Sigmoid colon (tissue), 3 donors: ENCODE data around the gene CERS5.

ENCODE experiments used
- CTCF ChIP-seq, 4 experiments: fragments of 450-650 bp in 3 of 4; fragments of 200-600 bp in 1 of 4; IDR thresholded peaks; one replicate each; pipeline ENCODE4 v1.5.1; 2016 to 2019; ENCODE audit warnings: antibody characterized with exemption in 4 of 4, mild to moderate bottlenecking in 3 of 4, moderate library complexity in 2 of 4
- POLR2A ChIP-seq, 2 donors: fragments of 450-650 bp; IDR thresholded peaks; one replicate each; pipeline ENCODE4 v1.6.1; 2016; ENCODE audit warnings: antibody characterized with exemption in 2 of 2, mild to moderate bottlenecking in 2 of 2, moderate library complexity in 2 of 2

- TF ChIP-seq CTCF (IDR thresholded peaks at IDR 0.05) (peak in 1 of 4 experiments; percentile 22), POLR2A (IDR thresholded peaks at IDR 0.05) (no peak)
Observed at GRCh38 chr12:50084775-50085614, 82.2 kb downstream of the CERS5 start, which contains the start of gene SMARCD1.
